Stimulated activated CD8-positive, alpha-beta memory T cell treated with anti-CD3 and anti-CD28 coated beads, Interleukin-12 subunit alpha, Interleukin-12 subunit beta, amount 100 ng/mL, for 4 hours (primary cell): ENCODE data around the gene LIPA.

Experiments
- DNase-seq: peaks from one replicate; pipeline ENCODE4 v3.0.0-alpha.2; 2020; ENCODE audit warnings: low read depth

LIPA gene

GRCh38 chr10:89240519-89240918, 11.1 kb downstream of the LIPA start:
- no peak for DNase-seq

DNA sequence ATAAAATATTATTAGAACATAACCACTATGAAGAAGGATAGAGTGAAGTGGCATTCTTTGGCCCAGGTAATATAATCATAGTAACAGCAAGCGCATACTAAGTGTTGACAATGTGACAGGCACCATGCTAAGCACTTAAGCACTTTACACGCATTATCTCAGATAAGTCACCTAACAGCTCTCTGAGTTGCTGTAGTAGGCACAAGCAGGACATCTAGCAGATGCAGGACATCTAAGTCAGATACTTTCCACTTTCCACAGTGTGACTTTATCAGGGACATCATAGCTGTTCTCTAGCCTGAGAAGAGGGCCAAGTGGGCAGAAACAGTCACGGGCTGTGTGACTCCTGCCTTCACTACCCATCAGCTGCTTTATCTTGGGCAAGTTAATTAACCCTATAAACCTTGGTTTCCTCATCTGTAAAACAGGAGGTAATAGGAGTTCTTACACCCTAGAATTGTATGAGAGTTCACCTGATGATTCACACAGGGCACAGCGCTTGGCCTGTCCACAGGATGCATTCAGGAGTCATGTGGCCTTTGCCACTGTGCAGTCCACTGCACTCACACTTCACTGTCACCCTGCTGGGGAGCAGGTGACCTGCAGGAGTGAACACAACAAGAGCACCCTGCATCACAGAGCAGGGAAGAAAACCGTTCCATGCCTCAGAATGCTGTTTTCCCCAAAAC, 12.5 kb downstream of the LIPA start:
- no peak for DNase-seq

- DNase-seq, result no peak
These were observed 13.7 kb downstream of the LIPA start for GRCh38 chr10:89237849-89238248.

DNA sequence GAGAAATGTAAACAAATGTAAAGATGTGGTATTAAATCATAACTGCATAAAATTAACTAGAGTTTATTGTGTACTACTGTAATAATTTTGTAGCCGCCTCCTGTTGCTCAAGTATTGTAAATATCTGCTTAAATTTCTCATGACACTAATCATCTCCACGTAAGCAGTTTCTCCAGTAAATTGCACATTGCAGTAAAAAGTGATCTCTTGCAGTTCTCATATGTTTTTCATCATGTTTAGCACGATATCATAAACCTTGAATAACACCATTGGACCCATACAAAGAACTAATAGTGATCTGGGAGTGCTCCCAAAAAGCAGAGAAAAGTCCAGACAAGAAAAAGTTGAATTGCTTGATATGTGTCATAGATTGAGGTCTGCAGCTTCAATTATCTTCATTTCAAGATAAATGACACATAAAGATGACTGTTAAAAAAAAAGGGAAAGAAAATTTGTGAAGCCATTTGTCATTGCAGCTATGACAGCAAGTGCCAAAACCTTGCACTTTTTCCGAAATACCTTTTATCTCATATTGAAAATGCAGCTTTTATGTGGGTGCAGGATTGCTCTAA, 15.3 kb downstream of the LIPA start:
- DNase-seq, result no peak

DNA sequence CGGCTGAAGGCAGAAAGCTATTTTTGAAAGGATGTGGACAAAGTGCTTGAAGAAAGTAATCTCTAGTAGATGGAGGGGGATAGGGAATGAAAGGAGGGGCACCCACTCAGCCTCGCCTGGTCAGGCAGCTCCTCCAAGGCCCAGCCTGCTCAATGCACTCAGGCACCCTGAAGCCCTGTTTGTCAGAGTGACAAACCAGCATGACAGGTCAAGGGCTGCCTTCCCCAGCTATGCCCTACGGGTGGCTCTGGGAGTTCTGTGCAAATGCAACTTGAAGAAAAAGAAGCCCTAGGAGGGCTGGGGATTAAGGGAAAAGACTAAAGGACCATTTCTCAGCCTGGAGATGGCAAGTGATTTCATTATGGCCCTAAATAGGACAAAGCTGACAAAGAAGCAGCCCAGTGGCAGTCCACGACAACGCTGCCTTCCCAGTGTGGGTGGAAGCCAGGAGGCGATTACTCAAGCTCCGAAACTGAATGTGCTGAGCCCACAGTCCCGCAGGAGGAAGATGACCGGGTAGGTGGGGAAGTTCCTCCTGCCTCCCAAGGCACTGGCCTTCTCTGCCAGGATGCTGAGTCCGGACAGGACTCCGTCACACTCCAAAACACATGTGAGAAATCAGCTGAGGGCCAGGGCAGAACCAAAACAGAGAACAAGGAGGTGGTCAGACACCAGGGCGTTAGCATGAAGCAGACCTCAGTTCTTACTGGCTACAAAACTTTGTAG, 16.3 kb downstream of the LIPA start:
- DNase-seq, result no peak

DNA sequence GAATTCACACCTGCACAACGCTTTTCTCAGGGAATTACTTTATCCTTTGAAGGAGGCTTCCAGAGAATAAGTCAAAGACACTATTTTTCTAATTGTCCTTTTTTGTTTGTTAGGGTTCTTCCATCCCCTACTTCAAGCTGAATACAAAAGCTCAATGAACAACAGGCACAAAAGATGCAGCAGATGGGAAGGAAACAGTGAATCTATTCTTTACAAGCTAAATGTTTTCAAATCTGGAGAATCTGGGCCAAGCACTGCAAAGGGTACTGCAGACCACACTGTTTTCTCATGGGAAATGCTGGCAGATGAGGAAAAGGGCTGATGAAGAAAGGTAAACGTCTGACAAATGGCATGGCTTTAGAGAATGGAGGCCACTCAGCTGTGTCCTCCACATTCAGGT, 18.5 kb downstream of the LIPA start:
- DNase-seq, result no peak

DNA sequence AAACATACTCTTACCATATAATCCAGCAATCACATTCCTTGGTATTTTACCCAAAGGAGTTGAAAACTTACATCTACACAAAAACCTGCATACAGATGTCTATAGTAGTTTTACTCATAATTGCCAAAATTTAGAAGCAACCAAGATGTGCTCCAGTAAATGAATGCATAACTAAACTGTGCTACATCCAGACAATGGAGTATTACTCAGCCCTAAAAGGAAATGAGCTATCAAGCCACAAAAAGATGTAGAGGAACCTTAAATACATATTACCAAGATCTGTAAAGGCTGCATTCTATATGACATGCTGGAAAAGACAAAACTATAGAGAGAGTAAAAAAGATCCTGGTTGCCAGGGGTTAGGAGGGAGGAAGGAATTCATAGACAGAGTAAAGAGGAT, 22.6 kb downstream of the LIPA start:
- DNase-seq, result no peak

- no peak for DNase-seq
These were observed 23.4 kb downstream of the LIPA start for GRCh38 chr10:89228146-89228545.

GRCh38 chr10:89226891-89227290, 24.7 kb downstream of the LIPA start:
- no peak for DNase-seq

DNA sequence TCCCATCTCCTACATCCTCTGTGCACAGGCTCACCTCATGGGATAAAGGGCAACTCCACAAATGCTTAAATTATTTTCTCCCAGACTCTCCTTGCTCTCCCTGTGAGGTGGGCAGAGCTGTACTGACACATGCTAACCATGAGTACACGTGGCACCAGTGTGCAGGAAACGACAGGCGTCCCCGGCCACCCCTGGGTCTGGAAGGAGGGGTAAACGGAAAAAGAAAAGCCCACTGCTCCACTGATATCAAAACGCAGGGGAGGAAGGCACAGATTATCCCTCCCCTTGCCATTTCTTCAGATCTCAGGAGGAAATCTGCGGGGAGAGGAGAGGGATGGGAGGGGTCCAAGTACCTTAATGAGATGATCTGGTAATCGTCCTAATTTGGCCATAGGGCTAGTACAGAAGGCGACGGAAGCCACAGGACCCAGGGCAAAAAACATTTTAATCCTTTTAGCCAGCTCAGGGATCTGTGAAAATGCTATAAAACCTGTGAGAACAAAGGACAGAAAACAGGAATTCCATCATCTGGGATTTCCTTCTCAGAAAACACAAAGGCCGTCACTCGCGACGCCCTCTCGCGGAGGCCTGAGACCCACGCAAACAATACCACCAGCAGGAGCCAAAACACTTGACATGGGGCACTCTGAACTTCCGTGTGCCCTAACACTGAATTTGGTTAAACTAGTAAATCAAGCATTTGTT, 26.7 kb downstream of the LIPA start:
- DNase-seq, result no peak

- DNase-seq, result no peak
These were observed 29.7 kb downstream of the LIPA start for GRCh38 chr10:89221919-89222318.

- DNase-seq, result no peak
These were observed 31.9 kb downstream of the LIPA start for GRCh38 chr10:89219513-89220218.

DNA sequence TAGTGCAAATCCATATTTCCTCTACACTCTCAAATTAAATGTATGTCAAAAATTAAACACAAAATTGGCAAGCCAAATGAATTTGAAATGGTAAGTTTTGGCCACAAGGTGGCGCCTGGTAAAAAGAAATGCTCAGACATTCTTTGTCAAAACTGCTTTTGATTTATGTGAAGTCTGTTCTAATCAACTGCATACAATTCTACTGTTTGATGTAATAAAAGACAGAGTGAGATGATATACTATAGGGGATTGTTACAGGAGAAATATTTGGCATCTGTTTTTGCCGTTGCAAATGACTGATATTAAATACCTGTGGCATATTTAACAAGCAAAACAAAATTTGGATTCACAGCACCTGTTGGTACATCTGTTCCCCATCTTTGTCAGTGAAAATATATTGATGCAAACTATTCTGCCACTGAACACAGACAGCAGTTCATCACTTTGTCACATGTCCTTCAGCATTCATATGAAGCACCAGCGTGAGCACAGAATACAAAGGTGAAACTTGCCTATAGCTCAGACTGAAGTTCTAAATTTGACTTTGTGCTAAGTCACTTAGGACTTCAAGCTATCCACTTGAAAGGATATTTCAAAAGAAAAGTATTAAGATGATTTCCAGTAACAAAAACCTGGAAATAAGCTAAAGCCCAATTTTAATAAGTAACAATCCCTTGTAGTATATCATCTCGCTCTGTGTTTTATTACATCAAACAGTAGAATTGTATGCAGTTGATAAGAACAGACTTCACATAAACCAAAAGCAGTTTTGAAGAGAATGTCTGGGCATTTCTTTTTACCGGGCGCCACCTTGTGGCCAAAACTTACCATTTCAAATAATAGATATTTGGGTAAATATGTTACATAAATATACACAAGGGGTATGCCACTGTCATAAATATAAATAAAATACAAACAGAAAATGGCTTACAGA, 34.3 kb downstream of the LIPA start:
- DNase-seq, result no peak

DNA sequence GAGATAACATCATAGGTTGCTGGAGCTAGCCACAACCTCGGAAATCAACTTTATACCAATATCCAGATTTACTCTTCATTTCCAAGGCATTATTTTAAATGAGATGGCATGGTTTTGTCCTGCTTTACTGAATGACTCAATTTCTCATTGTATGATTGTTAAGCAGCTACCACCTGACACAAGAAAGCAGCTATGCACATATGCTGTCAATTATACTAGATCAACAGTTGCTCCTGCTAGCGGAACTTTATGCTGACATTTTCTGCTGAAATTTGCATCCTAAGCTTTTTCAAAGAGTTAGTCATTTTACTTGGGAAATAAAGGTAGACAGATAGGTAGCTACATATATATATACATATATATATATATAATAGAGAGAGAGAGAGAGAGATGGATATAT, 35.5 kb downstream of the LIPA start:
- no peak for DNase-seq

DNA sequence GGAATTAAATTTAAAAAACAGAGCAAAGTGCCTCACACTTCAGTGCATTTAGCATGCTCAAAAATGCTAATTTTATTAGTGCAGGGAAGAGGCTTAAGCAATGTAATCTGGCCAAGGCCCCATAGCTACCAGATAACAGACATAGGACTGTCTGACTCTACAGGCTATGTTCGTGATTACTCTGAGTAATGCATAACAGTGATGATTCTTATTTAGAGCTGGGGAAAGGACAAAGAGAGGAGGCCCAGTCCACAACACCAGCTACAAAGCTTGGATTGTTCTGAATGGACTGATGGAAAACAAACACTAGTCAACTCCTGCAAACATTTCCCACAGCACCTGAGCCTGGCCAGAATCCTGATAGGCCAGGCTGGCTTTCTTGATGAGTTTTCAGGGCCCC, 36.1 kb downstream of the LIPA start:
- no peak for DNase-seq

DNA sequence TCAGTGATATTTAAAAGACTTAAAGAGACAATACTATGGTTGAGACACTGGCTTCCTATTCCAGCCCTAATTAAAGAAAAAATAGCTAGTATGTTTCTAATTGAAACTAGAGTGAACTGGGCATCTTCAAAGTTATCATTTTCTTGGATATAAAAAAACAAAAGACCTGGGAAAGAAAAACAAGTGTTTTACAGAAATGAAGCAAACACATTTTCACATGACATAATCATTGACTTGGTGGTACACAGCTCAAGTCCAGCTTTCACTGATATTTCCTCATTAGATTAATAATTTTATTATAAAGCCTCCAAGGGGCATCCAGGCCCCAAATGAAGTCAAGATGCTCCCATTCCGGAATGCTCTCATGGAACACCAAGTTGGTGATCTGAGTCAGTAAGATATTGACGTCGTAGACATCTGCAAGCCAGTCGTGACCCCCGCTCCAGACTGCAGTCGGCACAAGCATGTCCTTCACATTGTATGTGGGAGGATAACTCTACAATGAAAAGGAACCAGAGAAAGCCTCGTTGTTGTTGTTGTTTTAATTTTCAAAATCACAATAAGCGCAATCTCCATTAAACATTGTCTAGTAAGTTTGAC, 36.9 kb downstream of the LIPA start:
- DNase-seq, result no peak

DNA sequence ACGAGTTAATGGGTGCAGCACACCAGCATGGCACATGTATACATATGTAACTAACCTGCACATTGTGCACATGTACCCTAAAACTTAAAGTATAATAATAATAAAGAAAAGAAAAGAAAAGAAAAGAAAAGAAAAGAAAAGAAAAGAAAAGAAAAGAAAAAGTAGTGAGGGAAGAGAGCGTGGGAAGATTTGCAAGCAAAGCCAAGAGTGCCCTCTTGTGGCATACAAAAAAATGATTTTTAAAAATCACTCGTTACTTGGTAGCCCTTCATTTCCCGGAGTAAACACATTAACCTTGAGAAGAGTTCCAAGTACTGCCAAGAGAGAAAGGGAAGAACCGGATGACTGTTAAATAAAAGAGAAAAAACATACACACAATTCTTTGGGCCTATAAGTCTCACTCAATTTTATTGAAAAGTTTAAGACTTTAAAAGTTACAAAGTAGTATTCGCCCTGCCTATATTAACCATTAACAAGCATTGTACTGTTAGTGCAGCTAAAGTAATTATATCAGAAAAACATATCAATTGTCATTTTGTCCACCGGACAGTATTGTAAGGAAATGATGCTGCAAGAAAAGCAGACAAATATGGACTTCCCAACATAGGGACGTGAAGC, 38.3 kb downstream of the LIPA start:
- DNase-seq, result no peak

DNA sequence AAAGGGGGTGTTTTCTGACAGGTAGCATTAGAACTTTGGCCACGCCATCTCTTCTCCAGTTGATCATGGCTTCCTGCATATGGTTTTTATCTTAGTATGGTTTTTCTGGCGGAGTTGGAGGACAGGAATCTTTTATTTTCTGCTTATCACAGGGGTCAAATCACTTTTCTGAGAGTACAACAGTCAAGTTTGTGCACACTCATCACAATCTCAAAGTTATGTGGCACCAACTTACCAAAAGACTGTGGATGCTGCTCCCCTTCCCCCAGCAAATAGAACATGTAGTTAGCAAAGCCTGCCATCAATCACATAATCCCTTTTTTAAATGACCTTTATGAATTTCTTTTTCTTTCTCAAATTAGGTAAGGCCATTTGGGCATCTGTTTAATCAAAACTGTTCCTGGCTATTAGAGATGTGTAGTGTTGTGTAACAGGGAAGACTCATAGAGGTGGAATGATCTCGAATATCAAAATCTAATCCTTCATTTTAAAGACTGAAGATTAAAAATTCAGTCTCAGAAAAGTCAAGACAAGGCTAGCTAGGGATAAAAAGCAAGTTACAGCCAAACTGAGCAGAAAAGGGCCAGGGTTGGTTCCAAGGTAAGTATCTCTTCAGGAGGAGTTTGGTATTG, 40.7 kb downstream of the LIPA start:
- no peak for DNase-seq

GRCh38 chr10:89209718-89210117, 41.9 kb downstream of the LIPA start:
- no peak for DNase-seq
